ENCODE results near the gene SURF4.
"Not testable (repeated sequence)": the region's sequence is repeated elsewhere in the genome, so short reads cannot be mapped to it uniquely, and the experiment has no call there.

SURF4 gene

DNA sequence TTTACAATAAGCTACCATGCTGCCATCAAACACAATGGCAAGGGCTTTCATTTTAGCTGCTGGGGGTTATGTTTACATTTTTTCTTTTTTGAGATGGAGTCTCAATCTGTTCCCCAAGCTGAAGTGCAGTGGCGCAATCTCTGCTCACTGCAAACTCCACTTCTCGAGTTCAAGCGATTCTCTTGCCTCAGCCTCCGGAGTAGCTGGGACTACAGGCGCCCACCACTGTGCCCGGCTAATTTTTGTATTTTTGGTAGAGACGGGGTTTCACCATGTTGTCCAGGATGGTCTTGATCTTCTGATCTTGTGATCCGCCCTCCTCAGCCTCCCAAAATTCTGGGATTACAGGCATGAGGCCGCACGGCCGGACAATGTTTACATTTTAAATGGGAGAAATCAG is 41.0 kb downstream of the SURF4 start:
- DNase-seq (ENCODE audit: low read depth in 2 of 2), result not testable (repeated sequence)

GRCh38 chr9:133334161-133334560 is 41.7 kb downstream of the SURF4 start:
- DNase-seq (ENCODE audit: low read depth in 2 of 2), result no peak

GRCh38 chr9:133333566-133333965 is 42.3 kb downstream of the SURF4 start:
- DNase-seq (ENCODE audit: low read depth in 2 of 2), result no peak

- DNase-seq (ENCODE audit: low read depth in 2 of 2), result no peak
These were observed 42.8 kb downstream of the SURF4 start for GRCh38 chr9:133333011-133333410.

- no peak for DNase-seq (ENCODE audit: low read depth in 2 of 2)
These were observed 43.5 kb downstream of the SURF4 start for GRCh38 chr9:133332381-133332730.

DNA sequence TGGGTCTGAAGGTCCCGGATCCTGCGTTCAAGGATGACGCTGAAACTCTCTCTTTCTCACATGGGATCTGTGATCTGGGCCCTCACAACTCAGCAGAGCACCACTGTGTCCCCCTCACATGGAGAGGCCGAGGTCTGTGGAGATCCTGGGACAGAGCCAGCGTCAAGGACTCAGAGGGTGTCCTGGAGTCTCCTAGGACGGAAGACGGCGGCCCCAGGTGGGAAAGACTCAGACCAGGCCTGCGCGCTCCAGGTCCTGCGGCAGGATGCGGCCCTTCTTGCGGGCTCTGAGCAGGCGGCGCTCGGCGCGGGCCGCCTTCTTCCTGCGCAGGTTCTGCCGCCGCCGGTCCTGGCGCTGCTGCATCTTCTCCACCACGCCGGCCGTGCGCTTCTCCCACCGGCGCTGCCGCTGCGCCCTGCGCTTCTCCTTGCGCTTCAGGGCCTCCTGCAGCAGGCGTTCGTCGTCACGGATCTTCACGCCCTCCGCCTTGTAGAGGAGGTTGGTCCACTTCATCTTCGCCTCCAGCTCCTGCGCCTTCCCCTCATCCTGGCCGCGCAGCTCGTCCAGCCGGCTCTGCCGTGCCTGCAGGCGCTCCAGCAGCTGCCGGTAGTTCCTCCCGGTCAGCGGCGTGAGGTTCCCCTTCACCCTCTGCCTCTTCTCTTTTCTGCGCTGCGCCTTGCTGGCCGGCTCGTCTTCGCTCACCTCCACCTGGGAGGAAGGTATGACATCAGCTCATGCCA is 44.0 kb downstream of the SURF4 start:
- no peak for DNase-seq (ENCODE audit: low read depth in 2 of 2)

- DNase-seq (ENCODE audit: low read depth in 2 of 2), result no peak
These were observed 44.6 kb downstream of the SURF4 start for GRCh38 chr9:133331221-133331620.

DNA sequence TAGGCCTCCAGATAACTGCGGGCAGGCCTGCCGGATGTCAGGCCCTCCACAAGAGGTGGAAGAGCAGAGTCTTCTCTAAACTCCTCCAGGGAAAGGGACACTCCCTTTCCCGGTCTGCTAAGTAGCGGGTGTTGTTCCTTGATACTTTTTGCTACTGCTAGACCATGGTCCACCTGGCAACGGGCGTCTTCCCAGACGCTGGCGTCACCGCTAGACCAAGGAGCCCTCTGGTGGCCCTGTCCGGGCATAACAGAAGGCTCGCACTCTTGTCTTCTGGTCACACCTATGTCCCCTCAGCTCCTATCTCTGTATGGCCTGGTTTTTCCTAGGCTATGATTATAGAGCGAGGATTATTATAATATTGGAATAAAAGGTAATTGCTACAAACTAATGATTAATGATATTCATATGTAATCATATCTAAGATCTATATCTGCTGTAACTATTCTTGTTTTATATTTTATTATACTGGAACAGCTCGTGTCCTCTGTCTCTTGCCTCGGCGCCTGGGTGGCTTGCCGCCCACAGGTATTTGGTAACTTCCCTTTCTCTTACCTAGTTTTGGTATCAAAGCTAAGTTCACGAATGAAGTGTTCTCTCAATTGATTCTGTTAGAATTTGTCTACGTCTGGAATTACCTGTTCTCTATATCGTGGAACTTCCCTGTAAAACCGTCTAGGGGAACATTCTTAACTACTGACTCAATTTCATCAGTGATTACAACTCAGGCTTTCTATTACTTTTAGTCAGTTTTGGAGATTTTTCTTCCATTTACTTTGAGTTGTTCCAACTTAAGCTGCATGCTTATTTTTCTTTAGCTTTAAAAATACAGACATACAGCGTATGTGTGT is 46.3 kb downstream of the SURF4 start:
- DNase-seq (ENCODE audit: low read depth in 2 of 2), result not testable (repeated sequence)

DNA sequence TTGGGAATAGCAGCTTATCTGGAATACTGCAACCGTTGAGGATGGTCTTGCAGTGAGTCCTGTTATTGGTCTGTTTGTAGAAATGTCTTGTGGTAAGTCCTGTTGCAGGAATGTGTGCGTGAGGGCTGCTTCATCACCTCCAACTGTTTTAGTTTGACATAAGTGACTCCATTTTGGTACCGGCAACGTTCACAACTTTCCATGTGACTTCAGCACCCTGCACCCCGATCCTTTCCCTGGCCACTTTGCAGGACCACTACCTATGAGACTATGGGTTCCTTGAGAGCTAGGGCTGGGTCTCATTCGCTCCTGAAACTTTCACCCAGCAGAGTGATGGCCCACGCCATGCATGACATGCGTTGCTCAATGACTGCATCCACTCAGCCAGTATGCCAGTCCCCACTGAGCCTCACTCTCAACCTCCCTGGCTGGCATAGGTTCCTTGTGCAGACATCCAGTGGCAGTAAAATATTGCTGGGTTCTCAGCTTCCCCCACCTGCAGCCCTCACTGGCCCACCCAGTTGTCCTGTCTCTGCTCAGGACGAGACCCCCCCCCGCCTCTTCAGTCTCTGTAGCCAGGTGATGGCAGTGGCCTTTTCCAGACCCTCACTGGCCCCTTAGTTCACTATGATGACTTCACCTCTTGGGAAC is 47.9 kb downstream of the SURF4 start:
- no peak for DNase-seq (ENCODE audit: low read depth in 2 of 2)

- DNase-seq (ENCODE audit: low read depth in 2 of 2), result not testable (repeated sequence)
These were observed 48.8 kb downstream of the SURF4 start for GRCh38 chr9:133327021-133327420.

- DNase-seq (ENCODE audit: low read depth in 2 of 2), result no peak
These were observed 51.7 kb downstream of the SURF4 start for GRCh38 chr9:133323991-133324703.

GRCh38 chr9:133323211-133323610 is 52.6 kb downstream of the SURF4 start:
- DNase-seq (ENCODE audit: low read depth in 2 of 2), result no peak

GRCh38 chr9:133322701-133323100 is 53.2 kb downstream of the SURF4 start:
- no peak for DNase-seq (ENCODE audit: low read depth in 2 of 2)

GRCh38 chr9:133321411-133321935 is 54.4 kb downstream of the SURF4 start:
- no peak for DNase-seq (ENCODE audit: low read depth in 2 of 2)

DNA sequence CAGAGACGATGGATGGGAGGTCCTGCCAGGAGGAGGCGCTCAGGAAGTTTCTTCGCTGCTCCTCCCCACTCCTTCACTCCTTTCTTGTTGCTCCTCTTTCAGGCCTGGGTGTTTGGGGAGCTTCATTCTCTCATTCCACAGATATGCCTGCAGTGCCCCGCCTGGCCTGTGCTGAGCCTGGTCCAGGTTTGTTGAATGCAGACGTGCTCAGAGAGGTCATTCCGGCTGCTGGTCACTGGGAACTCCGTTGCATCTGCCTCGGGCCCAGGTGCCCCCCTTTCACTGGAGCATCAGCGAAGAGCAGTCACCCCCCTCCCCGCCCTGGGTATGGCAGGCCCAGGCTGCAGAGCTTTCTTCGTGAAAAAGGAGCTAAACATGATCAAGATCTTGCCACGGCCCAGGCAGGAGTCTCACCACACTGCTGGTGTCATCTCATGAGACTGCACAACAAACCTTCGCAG is 55.4 kb downstream of the SURF4 start:
- no peak for DNase-seq (ENCODE audit: low read depth in 2 of 2)

GRCh38 chr9:133317551-133317950 is 58.3 kb downstream of the SURF4 start:
- DNase-seq (ENCODE audit: low read depth in 2 of 2), result not testable (repeated sequence)

- no peak for DNase-seq (ENCODE audit: low read depth in 2 of 2)
These were observed 59.9 kb downstream of the SURF4 start for GRCh38 chr9:133315997-133316396.
